Glomerular visceral epithelial cell (primary cell): ENCODE results near the gene UPF1.

Source experiments
- DNase-seq: peaks from one replicate; pipeline ENCODE4 v3.0.0-alpha.2; 2016; ENCODE audit errors: extremely low spot score

UPF1 gene

GRCh38 chr19:18840288-18841267 lies 8.8 kb downstream of the UPF1 start:
- DNase-seq, result no peak

- no peak for DNase-seq
Observed at GRCh38 chr19:18841400-18841799, 9.6 kb downstream of the UPF1 start.

- no peak for DNase-seq
Observed at GRCh38 chr19:18842166-18842565, 10.4 kb downstream of the UPF1 start.

GRCh38 chr19:18843960-18844359 lies 12.2 kb downstream of the UPF1 start:
- peak; percentile 44 for DNase-seq

- DNase-seq, result no peak
Observed at GRCh38 chr19:18844806-18845329, 13.1 kb downstream of the UPF1 start.

- DNase-seq, result no peak
Observed at GRCh38 chr19:18845961-18846360, 14.2 kb downstream of the UPF1 start.

- DNase-seq, result peak; percentile 72
Observed at GRCh38 chr19:18846862-18847548, 15.2 kb downstream of the UPF1 start.

- no peak for DNase-seq
Observed at GRCh38 chr19:18847549-18848463, 16.0 kb downstream of the UPF1 start.

- no peak for DNase-seq
Observed at GRCh38 chr19:18848878-18849661, 17.3 kb downstream of the UPF1 start.

GRCh38 chr19:18849838-18850400 lies 18.2 kb downstream of the UPF1 start:
- DNase-seq, result no peak

- no peak for DNase-seq
Observed at GRCh38 chr19:18850471-18851375, 19.0 kb downstream of the UPF1 start.

- no peak for DNase-seq
Observed at GRCh38 chr19:18851673-18852325, 20.0 kb downstream of the UPF1 start.

GRCh38 chr19:18852648-18853047 lies 20.9 kb downstream of the UPF1 start:
- no peak for DNase-seq

GRCh38 chr19:18853755-18854427 lies 22.1 kb downstream of the UPF1 start:
- DNase-seq, result no peak

GRCh38 chr19:18854982-18855381 lies 23.2 kb downstream of the UPF1 start:
- no peak for DNase-seq

- DNase-seq, result no peak
Observed at GRCh38 chr19:18855647-18856384, 24.1 kb downstream of the UPF1 start.

- peak; percentile 22 for DNase-seq
Observed at GRCh38 chr19:18856385-18857126, 24.8 kb downstream of the UPF1 start.
